Measurements from ENCODE around the gene ZNF25.
"Not testable (repeated sequence)": the region's sequence is repeated elsewhere in the genome, so short reads cannot be mapped to it uniquely, and the experiment has no call there.

ZNF25 gene

GRCh38 chr10:37937864-37938263 is 38.6 kb downstream of the ZNF25 start:
- no peak for DNase-seq

GRCh38 chr10:37934791-37935190 is 41.7 kb downstream of the ZNF25 start:
- no peak for DNase-seq

- DNase-seq, result no peak
These were observed 46.0 kb downstream of the ZNF25 start for GRCh38 chr10:37930423-37930822.

GRCh38 chr10:37908165-37908564 is 68.3 kb downstream of the ZNF25 start:
- DNase-seq, result not testable (repeated sequence)

- no peak for DNase-seq
These were observed 70.1 kb downstream of the ZNF25 start for GRCh38 chr10:37906382-37906781.

Measured in cortex of kidney (tissue), 1 donor.